Neural progenitor cell (in vitro differentiated cells): ENCODE data around the gene OSGIN1. TPM values are rescaled to one million over a fixed set of nuclear protein-coding genes. Genes with fewer than 3 reads are reported as not detected.
A peak's percentile ranks its signal among the peaks of the same experiment; 100 is the strongest.

Experiments
- DNase-seq: peaks from one replicate; pipeline ENCODE4 v3.0.0-alpha.2; 2016; ENCODE audit warnings: low spot score
- H2AFZ ChIP-seq: fragments of 200-600 bp; sonication (generic); replicated peaks from 2 replicates; pipeline ENCODE4 v1.6.1; 2016; ENCODE audit warnings: antibody characterized with exemption
- H3F3A ChIP-seq: fragments of 200-600 bp; sonication (generic); 2 replicates; pipeline ENCODE4 v1.6.1; 2016; ENCODE audit warnings: antibody characterized with exemption, low read depth
- H3K27ac ChIP-seq: fragments of 200-600 bp; sonication (generic); 2 replicates; pipeline ENCODE4 v1.5.1; 2016; ENCODE audit warnings: mild to moderate bottlenecking
- H3K27me3 ChIP-seq: fragments of 200-600 bp; sonication (generic); 2 replicates; pipeline ENCODE4 v1.6.1; 2016; ENCODE audit warnings: mild to moderate bottlenecking, moderate library complexity
- H3K36me3 ChIP-seq: fragments of 200-600 bp; sonication (generic); 2 replicates; pipeline ENCODE4 v1.5.1; 2016
- H3K4me1 ChIP-seq: fragments of 200-600 bp; sonication (generic); 2 replicates; pipeline ENCODE4 v1.6.1; 2016; ENCODE audit warnings: mixed run types
- H3K4me2 ChIP-seq: fragments of 200-600 bp; sonication (generic); 2 replicates; pipeline ENCODE4 v1.6.1; 2016
- H3K4me3 ChIP-seq: fragments of 200-600 bp; sonication (generic); 2 replicates; pipeline ENCODE4 v1.5.1; 2016
- H3K79me2 ChIP-seq: fragments of 200-600 bp; sonication (generic); 2 replicates; pipeline ENCODE4 v1.6.1; 2016; ENCODE audit warnings: low read depth
- H3K9ac ChIP-seq: fragments of 200-600 bp; sonication (generic); 2 replicates; pipeline ENCODE4 v1.6.1; 2016
- H3K9me3 ChIP-seq: fragments of 200-600 bp; sonication (generic); 2 replicates; pipeline ENCODE4 v1.5.1; 2016; ENCODE audit warnings: low read depth
- H4K20me1 ChIP-seq: fragments of 200-600 bp; sonication (generic); 2 replicates; pipeline ENCODE4 v1.6.1; 2016; ENCODE audit warnings: low read depth
- H3K27ac Mint-ChIP-seq: 3 replicates; pipeline ENCODE4 v1.8.0; 2021; ENCODE audit warnings: mixed read lengths
- H3K27me3 Mint-ChIP-seq: 2 replicates; pipeline ENCODE4 v1.8.0; 2022; ENCODE audit warnings: low read depth, mild to moderate bottlenecking, inconsistent platforms, moderate library complexity, mixed read lengths; ENCODE audit not compliant: insufficient read depth
- H3K36me3 Mint-ChIP-seq: 3 replicates; pipeline ENCODE4 v1.8.0; 2021; ENCODE audit warnings: mixed read lengths
- H3K4me1 Mint-ChIP-seq: 3 replicates; pipeline ENCODE4 v1.8.0; 2021; ENCODE audit warnings: mixed read lengths
- H3K4me3 Mint-ChIP-seq: 3 replicates; pipeline ENCODE4 v1.8.0; 2021; ENCODE audit warnings: mild to moderate bottlenecking, moderate library complexity, mixed read lengths
- H3K9me3 Mint-ChIP-seq: 3 replicates; pipeline ENCODE4 v1.8.0; 2020; ENCODE audit warnings: mixed read lengths
- CTCF ChIP-seq: fragments of 200-600 bp; sonication (generic); IDR thresholded peaks from 2 replicates; pipeline ENCODE4 v1.5.1; 2017; ENCODE audit warnings: antibody characterized with exemption, mild to moderate bottlenecking
- EZH2 ChIP-seq: fragments of 200-600 bp; sonication (generic); IDR thresholded peaks from 2 replicates; pipeline ENCODE4 v1.6.1; 2017; ENCODE audit warnings: antibody characterized with exemption, mild to moderate bottlenecking, moderate library complexity
- EZH2phosphoT487 ChIP-seq: fragments of 200-600 bp; sonication (generic); IDR thresholded peaks from 2 replicates; pipeline ENCODE4 v1.6.1; 2017; ENCODE audit warnings: antibody characterized with exemption
- total RNA-seq: library from RNA; depleted of rRNA; stranded (reverse); fragments of >200 nt; gene quantifications from 2 replicates; pipeline ENCODE4 v1.2.3, GENCODE V29; 2015; ENCODE audit warnings: low replicate concordance

OSGIN1 gene
- total RNA-seq, 1 donor from 2014 or later, result not detected

- Histone ChIP-seq H3K4me2 (peak overlapping the region; percentile 84), H3K79me2 (no peaks in the 10 kb centered on the region), H4K20me1 (no peaks in the 10 kb centered on the region), H3K27ac (no peak overlapping the region), H3K27me3 (no peaks in the 10 kb centered on the region), H3K36me3 (no peaks in the 10 kb centered on the region), H2AFZ (peak overlapping the region; percentile 3), H3K4me3 (peak overlapping the region; percentile 46), H3K9ac (no peak overlapping the region), H3K4me1 (peaks cover 11% of the 10 kb centered on the region), H3K9me3 (no peaks in the 10 kb centered on the region), H3F3A (peaks cover 12% of the 10 kb centered on the region)
- no peak overlapping the region for H3K27ac Mint-ChIP-seq
- H3K4me3 Mint-ChIP-seq, result peak overlapping the region; percentile 63
- peaks cover 22% of the 10 kb centered on the region for H3K4me1 Mint-ChIP-seq
- no peaks in the 10 kb centered on the region for H3K9me3 Mint-ChIP-seq
- peaks cover 9% of the 10 kb centered on the region for H3K27me3 Mint-ChIP-seq
- TF ChIP-seq CTCF, result peak; percentile 98
- peak; percentile 53 for TF ChIP-seq EZH2
- no peak for TF ChIP-seq EZH2phosphoT487
- peak; percentile 85 for DNase-seq
- peaks cover 1% of the 10 kb centered on the region for H3K36me3 Mint-ChIP-seq
These were observed 26.2 kb upstream of the OSGIN1 start for GRCh38 chr16:83926726-83927397.

GRCh38 chr16:83928341-83929055, 24.5 kb upstream of the OSGIN1 start:
- H3K36me3 ChIP-seq, result no peaks in the 10 kb centered on the region
- no peak overlapping the region for H3K27ac Mint-ChIP-seq
- H3K4me1 ChIP-seq, result peaks cover 11% of the 10 kb centered on the region
- H3K27me3 ChIP-seq, result no peaks in the 10 kb centered on the region
- no peak for DNase-seq
- no peak for TF ChIP-seq EZH2
- TF ChIP-seq EZH2phosphoT487, result no peak
- TF ChIP-seq CTCF, result no peak
- H3F3A ChIP-seq, result peaks cover 12% of the 10 kb centered on the region
- H3K4me3 Mint-ChIP-seq, result no peak overlapping the region
- H3K36me3 Mint-ChIP-seq, result no peaks in the 10 kb centered on the region
- H3K4me1 Mint-ChIP-seq, result peaks cover 12% of the 10 kb centered on the region
- peaks cover 10% of the 10 kb centered on the region for H3K27me3 Mint-ChIP-seq
- H3K9me3 Mint-ChIP-seq, result no peaks in the 10 kb centered on the region
- H3K79me2 ChIP-seq, result no peaks in the 10 kb centered on the region
- no peak overlapping the region for H2AFZ ChIP-seq
- H3K27ac ChIP-seq, result no peak overlapping the region
- no peaks in the 10 kb centered on the region for H3K9me3 ChIP-seq
- no peak overlapping the region for H3K9ac ChIP-seq
- H4K20me1 ChIP-seq, result no peaks in the 10 kb centered on the region
- no peak overlapping the region for H3K4me3 ChIP-seq
- no peak overlapping the region for H3K4me2 ChIP-seq

GRCh38 chr16:83929811-83930555, 23.1 kb upstream of the OSGIN1 start:
- Histone ChIP-seq H3K4me1 (peaks cover 11% of the 10 kb centered on the region), H3K79me2 (no peaks in the 10 kb centered on the region), H2AFZ (no peak overlapping the region), H4K20me1 (no peaks in the 10 kb centered on the region), H3K4me2 (no peak overlapping the region), H3F3A (peaks cover 12% of the 10 kb centered on the region), H3K36me3 (no peaks in the 10 kb centered on the region), H3K27me3 (no peaks in the 10 kb centered on the region), H3K9ac (no peak overlapping the region), H3K4me3 (no peak overlapping the region), H3K27ac (no peak overlapping the region), H3K9me3 (no peaks in the 10 kb centered on the region)
- no peak overlapping the region for H3K4me3 Mint-ChIP-seq
- no peak for DNase-seq
- H3K9me3 Mint-ChIP-seq, result no peaks in the 10 kb centered on the region
- no peak for TF ChIP-seq CTCF
- TF ChIP-seq EZH2, result no peak
- no peak for TF ChIP-seq EZH2phosphoT487
- peaks cover 16% of the 10 kb centered on the region for H3K27me3 Mint-ChIP-seq
- no peak overlapping the region for H3K27ac Mint-ChIP-seq
- H3K4me1 Mint-ChIP-seq, result peaks cover 18% of the 10 kb centered on the region
- no peaks in the 10 kb centered on the region for H3K36me3 Mint-ChIP-seq
